Measurements from ENCODE around the gene RIMBP3B.
"Not testable (repeated sequence)": the region's sequence is repeated elsewhere in the genome, so short reads cannot be mapped to it uniquely, and the experiment has no call there.

RIMBP3B gene

GRCh38 chr22:21383701-21384467 is at the start of gene RIMBP3B:
Gene RIMBP3B, plus strand, starts transcription at chr22:21383751. Its CDS starts 108 bp downstream, at chr22:21383859.
- not testable (repeated sequence) for DNase-seq

- not testable (repeated sequence) for DNase-seq
These were observed 26.0 kb upstream of the RIMBP3B start for GRCh38 chr22:21357527-21357926.

GRCh38 chr22:21360525-21360924 is 23.0 kb upstream of the RIMBP3B start:
- DNase-seq: not testable (repeated sequence)

- not testable (repeated sequence) for DNase-seq
These were observed 21.1 kb upstream of the RIMBP3B start for GRCh38 chr22:21362473-21362872.

GRCh38 chr22:21363061-21363460 is 20.5 kb upstream of the RIMBP3B start:
- not testable (repeated sequence) for DNase-seq

GRCh38 chr22:21363803-21364202 is 19.7 kb upstream of the RIMBP3B start:
- not testable (repeated sequence) for DNase-seq

- not testable (repeated sequence) for DNase-seq
These were observed 19.2 kb upstream of the RIMBP3B start for GRCh38 chr22:21364362-21364761.

GRCh38 chr22:21365337-21365736 is 18.2 kb upstream of the RIMBP3B start:
- not testable (repeated sequence) for DNase-seq

- not testable (repeated sequence) for DNase-seq
These were observed 14.8 kb upstream of the RIMBP3B start for GRCh38 chr22:21368603-21369310.

GRCh38 chr22:21375880-21376279 is 7.7 kb upstream of the RIMBP3B start:
- not testable (repeated sequence) for DNase-seq

GRCh38 chr22:21384468-21385357 is 1.2 kb downstream of the RIMBP3B start:
- DNase-seq: not testable (repeated sequence)

- not testable (repeated sequence) for DNase-seq
These were observed 5.9 kb downstream of the RIMBP3B start for GRCh38 chr22:21389480-21389879.

- not testable (repeated sequence) for DNase-seq
These were observed 6.5 kb downstream of the RIMBP3B start for GRCh38 chr22:21390013-21390412.

- not testable (repeated sequence) for DNase-seq
These were observed 11.1 kb downstream of the RIMBP3B start for GRCh38 chr22:21394613-21395012.

GRCh38 chr22:21401197-21401969 is 17.8 kb downstream of the RIMBP3B start:
- not testable (repeated sequence) for DNase-seq

GRCh38 chr22:21402763-21403314 is 19.3 kb downstream of the RIMBP3B start:
- not testable (repeated sequence) for DNase-seq

- DNase-seq: not testable (repeated sequence)
These were observed 23.6 kb downstream of the RIMBP3B start for GRCh38 chr22:21407139-21407538.

GRCh38 chr22:21407792-21408191 is 24.2 kb downstream of the RIMBP3B start:
- DNase-seq: not testable (repeated sequence)

GRCh38 chr22:21416375-21416774 is 32.8 kb downstream of the RIMBP3B start:
- not testable (repeated sequence) for DNase-seq

- not testable (repeated sequence) for DNase-seq
These were observed 33.7 kb downstream of the RIMBP3B start, which contains the start of gene HIC2 for GRCh38 chr22:21417227-21417746. Gene HIC2, plus strand, starts transcription at chr22:21417371. Its CDS starts 25,461 bp downstream, at chr22:21442832.

GRCh38 chr22:21417853-21418252 is 34.3 kb downstream of the RIMBP3B start:
- DNase-seq: not testable (repeated sequence)
